ENCODE results near the gene NDUFA11.

Gene NDUFA11

DNA sequence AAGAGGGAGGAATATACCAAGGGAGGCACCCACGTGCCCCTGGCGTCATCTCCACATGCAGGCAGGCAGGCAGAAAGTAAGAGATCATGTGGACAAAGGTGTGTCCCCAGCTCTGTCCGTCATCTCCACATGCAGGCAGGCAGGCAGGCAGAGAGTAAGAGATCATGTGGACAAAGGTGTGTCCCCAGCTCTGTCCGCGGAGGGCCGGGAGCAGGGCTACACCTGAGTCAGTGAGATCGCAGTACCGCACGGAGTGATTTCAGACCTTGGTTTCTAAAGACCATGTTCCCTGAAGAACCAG is 32.7 kb upstream of the NDUFA11 start:
- DNase-seq (no peak), ATAC-seq (no peak)
- Mint-ChIP-seq H3K4me1 (no peaks in the 10 kb centered on the region), H3K27me3 (no peaks in the 10 kb centered on the region), H3K4me3 (no peak overlapping the region), H3K9me3 (no peaks in the 10 kb centered on the region), H3K36me3 (ENCODE audit: low read depth) (peaks cover 22% of the 10 kb centered on the region), H3K27ac (no peak overlapping the region)

DNA sequence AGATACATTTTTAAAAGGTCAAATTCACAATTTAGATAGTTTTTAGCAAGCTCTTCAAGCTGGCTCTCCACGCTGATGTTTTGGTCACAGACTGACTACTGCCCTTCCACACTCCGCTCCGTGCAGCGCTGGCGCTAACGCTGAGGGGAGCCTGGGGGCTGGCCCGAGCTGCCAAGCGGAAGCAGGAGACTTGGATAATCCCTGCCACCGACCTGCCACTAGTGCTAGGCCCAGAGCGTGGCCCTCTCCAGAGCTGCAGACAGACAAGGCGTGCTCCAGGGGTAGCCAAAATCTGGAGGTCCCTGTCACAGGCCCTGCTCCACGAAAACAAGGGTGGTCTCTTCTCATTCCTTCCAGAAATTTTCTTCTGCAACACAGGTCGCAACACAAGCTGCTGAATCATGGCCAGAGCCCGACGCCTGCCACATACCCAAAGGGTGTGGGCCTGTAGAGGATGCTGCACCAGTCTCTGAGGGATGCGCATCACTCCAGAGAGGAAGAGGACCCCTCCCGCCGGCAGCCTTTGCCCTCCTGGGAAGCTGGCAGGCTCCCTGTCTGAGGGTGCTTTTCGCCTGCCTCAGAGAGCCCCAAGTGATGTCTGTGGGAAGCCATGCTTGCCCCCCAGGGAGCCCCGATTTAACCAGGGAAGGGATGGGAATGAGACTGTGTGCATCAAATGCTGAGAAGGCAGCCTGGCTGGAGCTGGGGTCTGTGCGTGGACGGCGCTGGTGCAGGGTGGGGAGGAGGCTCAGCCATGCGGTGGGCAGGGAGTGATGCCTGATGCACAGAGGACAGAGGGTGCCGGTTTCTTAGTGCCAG is 32.1 kb upstream of the NDUFA11 start:
- H3K9me3 Mint-ChIP-seq, result no peaks in the 10 kb centered on the region
- H3K27me3 Mint-ChIP-seq, result no peaks in the 10 kb centered on the region
- no peak for DNase-seq
- no peak overlapping the region for H3K4me3 Mint-ChIP-seq
- peaks cover 27% of the 10 kb centered on the region for H3K36me3 Mint-ChIP-seq (ENCODE audit: low read depth)
- H3K4me1 Mint-ChIP-seq, result no peaks in the 10 kb centered on the region
- H3K27ac Mint-ChIP-seq, result no peak overlapping the region
- ATAC-seq, result no peak

DNA sequence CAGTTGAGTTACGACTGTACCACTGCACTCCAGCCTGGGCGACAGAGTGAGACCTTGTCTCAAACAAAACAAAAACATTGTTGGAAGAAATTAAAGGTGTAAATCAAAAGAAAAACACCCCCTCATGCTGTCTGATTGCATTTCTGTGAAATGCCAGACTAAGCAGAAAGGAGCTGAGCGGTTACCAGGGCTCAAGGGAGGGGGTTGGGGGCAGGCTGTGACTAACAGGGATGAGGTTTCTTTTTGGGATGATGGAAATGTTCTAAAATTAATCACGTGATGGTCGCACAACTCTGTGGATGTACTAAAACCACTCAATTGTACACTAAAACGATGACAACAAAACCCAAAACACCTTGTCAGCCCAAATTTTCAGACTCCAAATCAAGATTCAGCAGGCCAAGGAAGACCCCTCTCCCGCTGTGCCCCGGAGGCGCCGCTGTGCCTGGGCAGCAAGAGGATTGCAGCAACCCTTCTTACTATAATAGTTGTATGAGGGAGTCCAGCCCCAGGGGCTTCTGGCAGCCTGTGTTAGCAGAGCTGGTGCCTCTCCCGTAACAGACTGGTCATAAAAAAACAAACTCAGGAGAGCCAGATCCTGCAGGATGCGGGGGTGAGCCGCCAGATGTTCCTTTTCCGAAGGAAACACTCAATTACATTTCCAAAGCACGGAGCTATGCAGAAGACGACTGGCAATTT is 31.3 kb upstream of the NDUFA11 start:
- Mint-ChIP-seq H3K4me1 (no peaks in the 10 kb centered on the region), H3K36me3 (ENCODE audit: low read depth) (peaks cover 25% of the 10 kb centered on the region), H3K27ac (no peak overlapping the region), H3K4me3 (no peak overlapping the region), H3K27me3 (no peaks in the 10 kb centered on the region), H3K9me3 (no peaks in the 10 kb centered on the region)
- ATAC-seq (no peak), DNase-seq (no peak)

DNA sequence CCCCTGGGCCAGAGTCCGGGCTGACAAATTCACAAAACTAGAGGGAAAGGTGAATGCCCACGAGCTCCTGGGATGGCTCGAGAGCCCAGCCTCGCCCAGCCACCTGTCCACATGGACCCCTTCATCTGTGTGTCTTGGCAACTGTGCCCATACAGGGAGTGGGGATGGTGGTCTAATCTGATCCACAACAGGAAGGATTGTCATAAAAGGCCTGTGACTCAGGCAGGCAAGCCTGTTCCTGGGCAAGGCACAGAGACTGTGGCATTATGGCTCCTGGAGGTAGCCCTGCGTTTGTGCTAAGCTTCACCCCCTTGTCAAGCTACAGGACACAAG is 30.4 kb upstream of the NDUFA11 start:
- H3K27me3 Mint-ChIP-seq, result no peaks in the 10 kb centered on the region
- H3K27ac Mint-ChIP-seq, result no peak overlapping the region
- no peaks in the 10 kb centered on the region for H3K4me1 Mint-ChIP-seq
- DNase-seq (no peak), ATAC-seq (no peak)
- peaks cover 25% of the 10 kb centered on the region for H3K36me3 Mint-ChIP-seq (ENCODE audit: low read depth)
- no peaks in the 10 kb centered on the region for H3K9me3 Mint-ChIP-seq
- no peak overlapping the region for H3K4me3 Mint-ChIP-seq

DNA sequence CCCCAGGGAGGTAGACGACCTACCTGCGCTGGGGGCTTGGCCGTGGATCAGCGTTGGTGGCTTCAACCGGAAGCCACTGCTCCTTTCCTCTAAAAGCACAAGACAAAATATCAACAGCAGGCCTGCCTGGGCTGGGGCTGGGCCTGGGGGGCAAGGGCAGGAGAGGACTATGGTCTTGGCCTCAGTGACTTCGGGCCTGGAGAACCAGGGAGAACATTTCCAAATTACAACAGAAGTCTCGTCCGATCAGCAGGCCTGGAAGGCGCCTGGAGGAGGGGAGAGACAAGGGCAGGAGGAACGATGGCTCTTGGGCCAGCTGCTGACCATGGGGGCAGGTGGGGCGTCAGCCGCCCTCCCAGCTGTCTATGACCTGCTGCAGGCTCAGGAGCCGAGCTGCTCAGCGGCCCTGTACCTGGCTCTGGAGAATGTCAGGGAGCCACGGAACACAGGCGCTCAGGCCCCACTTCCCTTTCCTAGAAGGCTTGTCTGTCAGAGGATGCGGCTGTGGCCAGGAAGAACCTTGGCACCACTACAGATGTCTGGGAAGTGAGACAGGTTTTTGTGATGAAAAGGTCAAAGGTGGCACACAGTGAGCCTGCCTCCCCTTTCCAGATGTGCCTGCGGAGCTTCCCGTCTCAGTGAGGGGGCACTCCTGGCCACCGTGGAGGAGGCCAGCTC is 29.9 kb upstream of the NDUFA11 start:
- Mint-ChIP-seq H3K27ac (no peak overlapping the region), H3K9me3 (no peaks in the 10 kb centered on the region), H3K4me1 (no peaks in the 10 kb centered on the region), H3K27me3 (no peaks in the 10 kb centered on the region), H3K4me3 (no peak overlapping the region), H3K36me3 (ENCODE audit: low read depth) (peaks cover 30% of the 10 kb centered on the region)
- DNase-seq (no peak), ATAC-seq (no peak)

DNA sequence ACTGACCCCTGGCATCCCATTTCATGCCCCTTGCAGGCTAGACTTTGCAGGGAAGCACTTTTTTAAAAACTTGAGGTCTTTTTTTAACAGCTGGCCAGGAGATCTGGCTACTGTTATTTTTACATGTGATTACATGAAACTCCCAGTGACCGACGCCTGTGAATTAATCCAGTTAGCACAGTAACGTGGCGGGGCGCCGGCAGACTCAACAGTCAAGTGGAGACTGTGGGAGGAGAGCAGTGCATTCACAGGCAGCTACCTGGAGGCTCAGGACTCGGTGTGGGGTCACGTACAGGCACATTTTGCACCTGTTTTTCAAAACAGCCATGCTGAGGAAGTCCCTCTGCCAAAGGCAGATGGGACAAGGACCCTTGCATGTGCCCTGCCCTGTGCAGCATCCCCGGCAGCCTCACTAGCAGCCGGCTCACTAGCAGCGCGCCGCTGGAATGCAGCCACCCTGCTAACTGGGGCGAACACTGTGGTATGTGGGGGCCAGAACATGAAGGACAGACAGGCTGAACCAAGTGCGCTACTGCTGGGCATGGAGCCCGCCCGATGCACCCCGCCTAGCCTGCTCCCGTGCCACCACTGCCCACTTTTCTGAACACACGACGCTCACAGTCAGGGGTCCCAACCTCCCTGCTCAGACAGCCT is 29.1 kb upstream of the NDUFA11 start:
- no peak overlapping the region for H3K27ac Mint-ChIP-seq
- no peaks in the 10 kb centered on the region for H3K4me1 Mint-ChIP-seq
- no peaks in the 10 kb centered on the region for H3K27me3 Mint-ChIP-seq
- H3K4me3 Mint-ChIP-seq, result no peak overlapping the region
- no peaks in the 10 kb centered on the region for H3K9me3 Mint-ChIP-seq
- H3K36me3 Mint-ChIP-seq (ENCODE audit: low read depth), result peaks cover 31% of the 10 kb centered on the region
- ATAC-seq, result no peak
- no peak for DNase-seq

DNA sequence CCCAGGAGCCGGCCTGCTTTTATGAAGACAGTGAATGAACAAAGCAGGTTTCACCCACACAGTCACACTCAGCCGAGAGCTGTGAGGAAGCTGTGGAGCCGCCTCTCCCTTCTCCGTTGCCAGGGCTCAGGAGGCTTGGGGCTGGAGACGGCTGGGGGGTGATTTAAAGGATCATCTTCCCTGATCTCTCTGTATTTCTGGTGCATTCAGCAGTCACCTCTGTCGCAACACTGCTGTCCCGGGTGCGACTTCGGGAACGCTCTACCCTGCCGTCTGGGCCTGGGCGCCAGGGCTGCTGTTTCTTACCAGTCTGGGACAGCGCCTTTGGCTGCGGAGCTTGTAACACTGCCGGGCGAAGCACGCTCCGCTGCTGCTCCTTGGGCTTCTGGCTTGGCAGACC is 28.6 kb upstream of the NDUFA11 start:
- H3K9me3 Mint-ChIP-seq, result no peaks in the 10 kb centered on the region
- no peak for ATAC-seq

DNA sequence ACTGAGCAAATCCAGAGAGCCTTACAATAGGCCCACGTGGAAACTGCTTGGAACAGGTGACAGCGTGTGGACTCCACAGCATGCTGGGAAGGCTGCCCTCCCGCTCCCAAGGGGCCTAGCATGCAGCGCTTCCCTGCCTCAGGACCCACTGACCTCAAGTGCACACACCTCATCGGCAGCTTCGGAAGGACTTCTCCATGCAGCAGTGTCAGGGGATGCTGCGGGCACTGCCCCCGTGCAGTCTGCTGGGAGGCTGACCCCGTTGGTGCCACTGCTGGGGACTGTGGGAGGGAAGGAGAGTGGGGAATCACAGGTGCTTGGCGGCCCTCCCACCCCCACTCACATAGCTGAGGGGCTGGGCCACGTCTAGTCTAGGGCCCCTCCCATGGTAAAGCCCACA is 27.7 kb upstream of the NDUFA11 start:
- H3K9me3 Mint-ChIP-seq, result no peaks in the 10 kb centered on the region
- no peaks in the 10 kb centered on the region for H3K4me1 Mint-ChIP-seq
- no peak for ATAC-seq
- no peak overlapping the region for H3K4me3 Mint-ChIP-seq
- no peak overlapping the region for H3K27ac Mint-ChIP-seq
- DNase-seq, result no peak
- H3K27me3 Mint-ChIP-seq, result no peaks in the 10 kb centered on the region
- H3K36me3 Mint-ChIP-seq (ENCODE audit: low read depth), result peaks cover 27% of the 10 kb centered on the region

More for the DNA sequence above, 28.6 kb upstream of the NDUFA11 start:
- peaks cover 29% of the 10 kb centered on the region for H3K36me3 Mint-ChIP-seq (ENCODE audit: low read depth)
- no peaks in the 10 kb centered on the region for H3K27me3 Mint-ChIP-seq
- no peak for DNase-seq
- H3K4me1 Mint-ChIP-seq, result no peaks in the 10 kb centered on the region
- H3K27ac Mint-ChIP-seq, result no peak overlapping the region
- no peak overlapping the region for H3K4me3 Mint-ChIP-seq

DNA sequence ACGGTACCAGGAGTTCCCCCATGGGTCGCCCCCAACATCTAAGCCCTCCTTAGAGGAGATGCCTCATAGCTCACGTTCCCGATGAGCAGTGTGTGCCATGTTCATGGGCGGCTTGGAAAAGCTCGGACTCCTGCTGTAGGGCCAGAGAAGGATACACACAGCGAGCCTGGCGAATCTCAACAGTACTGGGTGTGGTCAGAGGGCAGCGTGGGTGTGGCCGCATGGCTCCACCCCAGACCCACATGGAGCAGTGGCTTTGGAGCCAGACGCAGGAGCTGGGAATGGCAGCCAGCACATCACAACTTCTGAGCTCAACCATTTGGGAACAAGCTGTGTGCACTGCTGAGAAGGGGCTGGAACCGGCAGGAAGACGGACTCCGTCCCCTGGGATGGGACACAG is 26.0 kb upstream of the NDUFA11 start:
- H3K4me3 Mint-ChIP-seq, result no peak overlapping the region
- peaks cover 25% of the 10 kb centered on the region for H3K36me3 Mint-ChIP-seq (ENCODE audit: low read depth)
- no peak for DNase-seq
- no peaks in the 10 kb centered on the region for H3K27me3 Mint-ChIP-seq
- ATAC-seq, result no peak
- H3K4me1 Mint-ChIP-seq, result no peaks in the 10 kb centered on the region
- no peaks in the 10 kb centered on the region for H3K9me3 Mint-ChIP-seq
- H3K27ac Mint-ChIP-seq, result no peak overlapping the region

DNA sequence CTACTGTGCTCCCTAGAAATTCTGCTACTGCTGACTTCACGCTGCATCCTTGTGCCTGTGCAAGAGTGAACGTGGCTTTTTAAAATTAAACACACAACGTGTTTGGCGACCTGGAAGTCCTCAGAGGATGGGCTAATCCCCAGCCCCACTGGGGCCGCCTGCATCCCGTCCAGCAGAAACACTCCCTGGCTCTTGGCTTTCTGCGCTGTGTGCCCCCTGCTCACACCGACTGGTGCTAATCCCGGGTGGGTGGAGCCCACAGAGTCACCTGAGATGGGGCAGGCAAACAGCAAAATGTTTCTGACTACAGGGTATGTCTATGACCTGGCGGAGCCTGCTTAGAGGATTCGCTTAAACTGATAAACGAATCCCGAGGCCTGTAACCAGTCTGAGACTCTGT is 25.6 kb upstream of the NDUFA11 start:
- Mint-ChIP-seq H3K4me1 (no peaks in the 10 kb centered on the region), H3K36me3 (ENCODE audit: low read depth) (peaks cover 26% of the 10 kb centered on the region), H3K4me3 (no peak overlapping the region), H3K27me3 (no peaks in the 10 kb centered on the region), H3K9me3 (no peaks in the 10 kb centered on the region), H3K27ac (no peak overlapping the region)
- ATAC-seq, result no peak
- no peak for DNase-seq

DNA sequence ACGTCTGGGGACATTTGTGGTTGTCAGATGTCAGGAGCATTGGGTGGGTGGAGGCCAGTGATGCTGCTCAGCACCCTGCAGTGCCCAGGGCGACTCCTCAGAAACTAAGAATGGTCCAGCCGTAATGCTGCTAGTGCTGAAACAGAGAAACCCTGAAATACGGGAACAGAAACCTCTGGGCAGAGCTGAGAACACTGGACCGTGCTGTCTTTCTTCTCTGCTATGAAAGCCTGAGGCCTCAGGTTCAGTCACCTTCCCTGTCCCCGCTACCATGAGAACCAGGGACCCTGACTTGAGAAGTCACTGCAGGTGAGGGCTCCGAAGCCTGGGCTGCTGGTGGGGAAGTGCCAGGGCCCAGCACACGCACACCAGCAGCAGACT is 23.8 kb upstream of the NDUFA11 start:
- no peaks in the 10 kb centered on the region for H3K9me3 Mint-ChIP-seq
- DNase-seq (no peak), ATAC-seq (no peak)
- peaks cover 31% of the 10 kb centered on the region for H3K36me3 Mint-ChIP-seq (ENCODE audit: low read depth)
- H3K4me3 Mint-ChIP-seq, result no peak overlapping the region
- H3K27ac Mint-ChIP-seq, result no peak overlapping the region
- H3K4me1 Mint-ChIP-seq, result no peaks in the 10 kb centered on the region
- H3K27me3 Mint-ChIP-seq, result no peaks in the 10 kb centered on the region

DNA sequence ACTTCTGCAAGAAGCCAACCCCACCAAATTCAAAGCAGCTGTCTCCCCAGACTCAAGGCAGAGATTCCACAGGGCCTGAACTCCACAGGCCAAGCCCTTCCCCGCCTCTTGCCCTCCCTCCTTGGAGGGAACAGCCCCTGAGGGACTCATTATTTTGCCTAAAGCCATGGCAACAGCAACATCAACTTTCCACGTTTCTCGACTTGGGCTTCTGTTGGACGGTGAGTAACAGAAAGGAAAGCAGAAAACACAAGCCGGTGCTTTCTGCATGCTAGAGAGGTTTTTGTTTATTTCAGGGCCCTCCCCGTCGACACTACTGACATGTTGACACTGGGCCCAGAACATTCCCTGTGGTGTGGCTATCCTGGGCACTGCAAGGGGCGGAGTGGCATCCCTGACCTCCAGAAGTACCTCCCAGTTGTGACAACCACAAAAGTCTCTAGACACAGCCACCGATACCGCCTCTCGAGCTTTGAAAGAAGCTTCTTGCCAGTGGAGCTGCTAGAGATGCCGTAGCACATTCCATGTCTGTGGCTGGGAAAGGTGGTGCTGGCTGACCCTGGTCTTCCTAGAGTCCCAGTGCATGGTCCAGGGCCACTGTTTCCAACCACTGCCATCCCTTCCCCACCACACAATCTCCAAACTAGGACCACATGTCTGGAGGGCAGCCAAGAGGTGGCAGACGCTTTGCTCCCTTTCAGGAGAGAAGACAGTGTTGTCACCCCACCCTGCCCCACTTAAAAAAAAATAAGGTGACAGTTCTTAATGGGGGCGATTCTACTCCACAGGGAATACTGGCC is 23.3 kb upstream of the NDUFA11 start:
- Mint-ChIP-seq H3K27ac (no peak overlapping the region), H3K36me3 (ENCODE audit: low read depth) (peaks cover 35% of the 10 kb centered on the region), H3K27me3 (no peaks in the 10 kb centered on the region), H3K9me3 (no peaks in the 10 kb centered on the region), H3K4me1 (no peaks in the 10 kb centered on the region), H3K4me3 (no peak overlapping the region)
- ATAC-seq (no peak), DNase-seq (no peak)

DNA sequence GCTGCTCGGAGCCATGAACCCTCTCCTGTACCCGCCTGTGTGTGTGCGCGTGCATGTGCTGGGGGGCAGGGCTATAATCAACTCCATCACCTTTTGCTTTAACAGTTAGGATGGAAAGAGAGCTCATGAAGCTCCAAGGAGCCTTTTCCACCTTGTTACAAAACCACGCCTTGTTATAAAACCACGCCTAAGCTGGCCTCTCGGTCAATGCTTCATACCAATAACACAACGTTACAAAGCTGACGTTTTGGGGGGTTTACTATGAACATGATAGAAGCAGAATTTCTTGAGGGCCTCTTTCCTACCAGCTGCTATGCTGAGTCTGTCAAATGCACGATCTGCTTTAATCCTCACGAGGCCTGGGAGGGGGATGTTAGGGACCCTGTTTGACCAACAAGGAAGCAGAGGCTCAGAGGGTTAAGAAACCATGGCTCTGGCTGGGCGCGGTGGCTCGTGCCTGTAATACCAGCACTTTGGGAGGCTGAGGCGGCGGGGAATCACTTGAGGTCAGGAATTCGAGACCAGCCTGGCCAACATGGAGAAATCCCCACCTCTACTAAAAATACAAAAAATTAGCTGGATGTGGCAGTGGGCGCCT is 22.3 kb upstream of the NDUFA11 start:
- no peak overlapping the region for H3K27ac Mint-ChIP-seq

DNA sequence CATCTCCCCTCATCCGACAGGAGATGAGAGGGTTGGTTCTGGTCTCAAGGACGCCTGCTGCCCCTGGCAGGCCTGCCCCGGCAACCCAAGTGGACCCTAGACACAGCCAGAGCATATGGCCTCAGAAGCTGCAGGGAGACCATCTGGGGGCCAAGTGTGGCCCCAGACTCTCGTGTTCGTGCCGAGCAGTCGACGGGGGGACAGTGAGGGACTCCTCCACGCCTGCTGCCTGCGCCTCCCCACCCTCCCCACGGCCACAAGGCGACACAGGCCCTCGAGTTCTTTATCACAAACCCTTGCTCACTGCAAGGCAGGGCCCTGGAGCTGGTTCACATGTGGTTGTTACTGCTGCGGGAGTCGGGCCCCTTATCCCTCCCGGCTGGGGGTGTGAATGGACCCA is 19.8 kb upstream of the NDUFA11 start:
- ATAC-seq, result no peak
- no peak for DNase-seq
- no peaks in the 10 kb centered on the region for H3K27me3 Mint-ChIP-seq

More for the DNA sequence above, 22.3 kb upstream of the NDUFA11 start:
- no peaks in the 10 kb centered on the region for H3K4me1 Mint-ChIP-seq
- ATAC-seq (no peak), DNase-seq (no peak)
- no peaks in the 10 kb centered on the region for H3K27me3 Mint-ChIP-seq
- H3K36me3 Mint-ChIP-seq (ENCODE audit: low read depth), result peaks cover 35% of the 10 kb centered on the region
- no peaks in the 10 kb centered on the region for H3K9me3 Mint-ChIP-seq
- H3K4me3 Mint-ChIP-seq, result no peak overlapping the region

More for the DNA sequence above, 19.8 kb upstream of the NDUFA11 start:
- Mint-ChIP-seq H3K4me1 (no peaks in the 10 kb centered on the region), H3K4me3 (no peak overlapping the region), H3K9me3 (no peaks in the 10 kb centered on the region), H3K27ac (peak overlapping the region; percentile 37), H3K36me3 (ENCODE audit: low read depth) (peaks cover 29% of the 10 kb centered on the region)

Measured in activated naive CD8-positive, alpha-beta T cell treated with anti-CD3 and anti-CD28 coated beads, Interleukin-2, amount 50 U/mL, for 24 hours (primary cell).